ENCODE results near the gene CCM2.
A peak's percentile ranks its signal among the peaks of the same experiment; 100 is the strongest.

CCM2 gene

DNA sequence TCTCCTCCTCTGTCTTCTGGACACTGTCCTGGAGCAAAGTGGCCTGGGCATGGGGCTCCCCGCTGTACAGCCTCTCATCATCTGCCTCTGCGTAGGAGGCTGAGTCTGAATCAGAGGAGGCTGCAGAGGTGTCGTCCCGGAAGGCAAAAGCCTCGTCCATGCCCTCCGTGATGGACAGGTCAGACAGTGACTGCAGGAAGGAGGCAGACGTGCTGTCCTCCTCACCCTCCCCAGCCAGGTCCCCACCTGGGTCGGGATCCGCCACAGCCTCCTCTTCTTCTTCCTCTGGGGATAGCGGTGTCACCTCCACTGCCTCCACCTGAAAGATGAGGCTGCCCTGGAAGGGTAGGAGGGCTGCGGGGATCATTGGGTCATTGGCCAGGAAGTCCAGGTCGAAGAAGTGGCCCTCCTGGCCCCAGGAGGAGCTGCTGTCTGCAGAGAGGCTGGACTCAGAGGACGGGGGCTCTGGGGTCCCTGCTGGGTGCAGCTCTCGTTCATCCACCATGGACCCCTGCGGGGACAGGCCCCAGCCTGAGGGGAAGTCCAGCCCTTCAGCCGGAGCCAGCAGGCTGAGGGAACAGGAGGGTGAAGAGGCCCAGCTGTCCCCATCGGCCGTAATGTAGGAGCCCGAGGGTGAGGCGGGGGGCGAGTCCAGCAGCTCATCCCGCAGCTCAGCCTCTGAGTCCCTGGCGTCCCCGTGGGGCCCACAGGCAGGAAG lies 85.1 kb downstream of the CCM2 start:
- no peak overlapping the region for H3K4me3 ChIP-seq (ENCODE audit: low read depth, low read length)
- no peaks in the 10 kb centered on the region for H3K4me1 ChIP-seq (ENCODE audit: control insufficient read depth, insufficient read depth, low read length)
- H3K36me3 ChIP-seq (ENCODE audit: control insufficient read depth, insufficient read depth, low read length): peaks cover 16% of the 10 kb centered on the region
- H3K27me3 ChIP-seq (ENCODE audit: control insufficient read depth, insufficient read depth, low read length): no peaks in the 10 kb centered on the region
- H3K9me3 ChIP-seq (ENCODE audit: control insufficient read depth, insufficient read depth, low read length): no peaks in the 10 kb centered on the region
- H3K9ac ChIP-seq (ENCODE audit: low read depth, low read length): no peak overlapping the region

DNA sequence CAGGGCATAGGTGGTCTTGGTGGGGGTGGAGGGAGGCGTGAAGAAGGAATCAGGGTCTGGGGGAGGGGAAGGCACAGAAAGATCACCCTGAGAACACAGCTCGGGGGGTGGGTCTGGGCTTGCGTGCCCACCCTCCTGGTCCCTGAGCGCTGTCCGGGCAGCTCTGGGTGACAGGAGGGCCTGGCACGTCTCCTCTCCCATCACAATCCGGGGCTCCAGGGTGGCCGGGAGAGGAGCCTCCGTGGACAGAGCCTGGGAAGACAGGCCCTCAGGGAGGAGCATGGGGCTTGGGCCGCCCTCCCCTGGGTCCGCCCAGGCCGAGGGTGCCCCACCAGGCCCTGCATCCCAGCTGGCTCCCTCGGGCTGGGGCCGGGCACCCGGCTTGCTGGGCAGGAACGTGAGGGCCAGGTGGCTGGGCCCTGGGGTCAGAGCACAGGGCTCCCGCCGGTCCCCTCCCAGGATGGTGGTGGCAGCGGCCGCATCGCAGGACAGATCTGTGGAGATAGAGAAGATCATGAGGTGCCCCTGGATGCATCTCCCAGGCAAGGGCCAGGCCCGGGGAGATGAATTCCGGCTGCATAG lies 85.7 kb downstream of the CCM2 start:
- H3K9me3 ChIP-seq (ENCODE audit: control insufficient read depth, insufficient read depth, low read length): no peaks in the 10 kb centered on the region
- H3K4me3 ChIP-seq (ENCODE audit: low read depth, low read length): no peak overlapping the region
- H3K36me3 ChIP-seq (ENCODE audit: control insufficient read depth, insufficient read depth, low read length): peaks cover 12% of the 10 kb centered on the region
- H3K4me1 ChIP-seq (ENCODE audit: control insufficient read depth, insufficient read depth, low read length): no peaks in the 10 kb centered on the region
- no peaks in the 10 kb centered on the region for H3K27me3 ChIP-seq (ENCODE audit: control insufficient read depth, insufficient read depth, low read length)
- no peak overlapping the region for H3K9ac ChIP-seq (ENCODE audit: low read depth, low read length)

GRCh38 chr7:45086331-45087065 lies 86.5 kb downstream of the CCM2 start:
- Histone ChIP-seq H3K9me3 (ENCODE audit: control insufficient read depth, insufficient read depth, low read length) (no peaks in the 10 kb centered on the region), H3K27me3 (ENCODE audit: control insufficient read depth, insufficient read depth, low read length) (no peaks in the 10 kb centered on the region), H3K4me1 (ENCODE audit: control insufficient read depth, insufficient read depth, low read length) (no peaks in the 10 kb centered on the region), H3K4me3 (ENCODE audit: low read depth, low read length) (no peak overlapping the region), H3K9ac (ENCODE audit: low read depth, low read length) (no peak overlapping the region), H3K36me3 (ENCODE audit: control insufficient read depth, insufficient read depth, low read length) (peaks cover 8% of the 10 kb centered on the region)

- Histone ChIP-seq H3K4me1 (ENCODE audit: control insufficient read depth, insufficient read depth, low read length) (peaks cover 3% of the 10 kb centered on the region), H3K36me3 (ENCODE audit: control insufficient read depth, insufficient read depth, low read length) (peaks cover 7% of the 10 kb centered on the region), H3K4me3 (ENCODE audit: low read depth, low read length) (peak overlapping the region; percentile 72), H3K27me3 (ENCODE audit: control insufficient read depth, insufficient read depth, low read length) (no peaks in the 10 kb centered on the region), H3K9ac (ENCODE audit: low read depth, low read length) (no peak overlapping the region), H3K9me3 (ENCODE audit: control insufficient read depth, insufficient read depth, low read length) (no peaks in the 10 kb centered on the region)
These were observed 87.5 kb downstream of the CCM2 start for GRCh38 chr7:45087301-45088145.

GRCh38 chr7:45088146-45088701 lies 88.2 kb downstream of the CCM2 start:
- Histone ChIP-seq H3K27me3 (ENCODE audit: control insufficient read depth, insufficient read depth, low read length) (no peaks in the 10 kb centered on the region), H3K4me1 (ENCODE audit: control insufficient read depth, insufficient read depth, low read length) (peaks cover 8% of the 10 kb centered on the region), H3K36me3 (ENCODE audit: control insufficient read depth, insufficient read depth, low read length) (peaks cover 4% of the 10 kb centered on the region), H3K4me3 (ENCODE audit: low read depth, low read length) (peak overlapping the region; percentile 72), H3K9ac (ENCODE audit: low read depth, low read length) (no peak overlapping the region), H3K9me3 (ENCODE audit: control insufficient read depth, insufficient read depth, low read length) (no peaks in the 10 kb centered on the region)

- Histone ChIP-seq H3K27me3 (ENCODE audit: control insufficient read depth, insufficient read depth, low read length) (no peaks in the 10 kb centered on the region), H3K9ac (ENCODE audit: low read depth, low read length) (no peak within 1 kb of the TSS), H3K4me3 (ENCODE audit: low read depth, low read length) (peak within 1 kb of the TSS; percentile 72), H3K9me3 (ENCODE audit: control insufficient read depth, insufficient read depth, low read length) (no peaks in the 10 kb centered on the region), H3K36me3 (ENCODE audit: control insufficient read depth, insufficient read depth, low read length) (peaks cover 4% of the 10 kb centered on the region), H3K4me1 (ENCODE audit: control insufficient read depth, insufficient read depth, low read length) (peaks cover 8% of the 10 kb centered on the region)
These were observed 88.9 kb downstream of the CCM2 start, which contains the start of gene NACAD for GRCh38 chr7:45088821-45089340. Gene NACAD (minus strand): TSS chr7:45088969. CDS start chr7:45088894, 75 bp downstream.

- peaks cover 8% of the 10 kb centered on the region for H3K4me1 ChIP-seq (ENCODE audit: control insufficient read depth, insufficient read depth, low read length)
- peak overlapping the region; percentile 72 for H3K4me3 ChIP-seq (ENCODE audit: low read depth, low read length)
- H3K36me3 ChIP-seq (ENCODE audit: control insufficient read depth, insufficient read depth, low read length): peaks cover under 1% of the 10 kb centered on the region
- no peaks in the 10 kb centered on the region for H3K27me3 ChIP-seq (ENCODE audit: control insufficient read depth, insufficient read depth, low read length)
- no peaks in the 10 kb centered on the region for H3K9me3 ChIP-seq (ENCODE audit: control insufficient read depth, insufficient read depth, low read length)
- H3K9ac ChIP-seq (ENCODE audit: low read depth, low read length): no peak overlapping the region
These were observed 89.4 kb downstream of the CCM2 start for GRCh38 chr7:45089341-45089891.

DNA sequence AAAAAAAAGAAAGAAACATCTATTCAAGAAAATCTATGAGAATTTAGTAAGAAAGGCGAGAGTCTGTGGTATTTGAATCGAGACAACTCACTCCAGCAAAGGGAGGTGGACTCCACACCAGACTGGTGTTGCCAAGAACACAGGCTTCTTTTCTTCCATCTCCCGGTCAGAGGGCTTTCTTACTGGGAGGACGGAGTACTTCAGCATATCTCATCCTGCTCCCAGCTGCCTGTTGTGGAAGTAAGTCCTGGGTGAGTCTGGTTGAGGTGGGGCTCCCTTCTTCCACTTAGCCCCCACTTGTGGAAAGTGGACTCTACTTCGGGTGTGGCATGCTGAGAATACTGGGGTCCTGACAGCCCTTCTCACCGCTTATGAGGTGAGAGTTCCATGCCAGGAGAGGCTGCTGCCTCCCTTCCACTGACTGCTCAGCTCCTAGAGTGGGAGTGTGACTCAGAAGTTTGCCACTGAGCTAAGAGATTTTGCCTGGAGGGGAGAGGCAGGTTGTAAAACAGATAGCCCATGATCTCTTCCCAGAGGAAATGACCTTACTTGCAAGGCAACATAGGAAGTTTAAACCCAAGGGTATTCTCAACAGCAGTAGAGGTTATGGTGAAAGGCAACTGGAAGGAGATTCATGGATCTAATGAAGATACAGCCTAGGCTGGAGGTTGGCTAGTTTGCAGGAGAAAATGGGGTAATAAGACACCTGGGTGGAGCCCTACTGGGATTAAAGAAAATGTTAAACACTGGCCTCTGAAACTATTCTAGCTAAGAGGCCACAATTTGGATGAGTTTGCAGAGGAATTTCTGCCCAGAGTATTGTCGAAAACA lies 92.3 kb downstream of the CCM2 start:
- H3K4me3 ChIP-seq (ENCODE audit: low read depth, low read length): no peak overlapping the region
- H3K9ac ChIP-seq (ENCODE audit: low read depth, low read length): no peak overlapping the region
- H3K27me3 ChIP-seq (ENCODE audit: control insufficient read depth, insufficient read depth, low read length): no peaks in the 10 kb centered on the region
- H3K9me3 ChIP-seq (ENCODE audit: control insufficient read depth, insufficient read depth, low read length): no peaks in the 10 kb centered on the region
- H3K36me3 ChIP-seq (ENCODE audit: control insufficient read depth, insufficient read depth, low read length): no peaks in the 10 kb centered on the region
- peaks cover 8% of the 10 kb centered on the region for H3K4me1 ChIP-seq (ENCODE audit: control insufficient read depth, insufficient read depth, low read length)

- Histone ChIP-seq H3K9ac (ENCODE audit: low read depth, low read length) (no peak overlapping the region), H3K9me3 (ENCODE audit: control insufficient read depth, insufficient read depth, low read length) (no peaks in the 10 kb centered on the region), H3K36me3 (ENCODE audit: control insufficient read depth, insufficient read depth, low read length) (no peaks in the 10 kb centered on the region), H3K4me3 (ENCODE audit: low read depth, low read length) (no peak overlapping the region), H3K4me1 (ENCODE audit: control insufficient read depth, insufficient read depth, low read length) (peaks cover 8% of the 10 kb centered on the region), H3K27me3 (ENCODE audit: control insufficient read depth, insufficient read depth, low read length) (no peaks in the 10 kb centered on the region)
These were observed 92.9 kb downstream of the CCM2 start for GRCh38 chr7:45092931-45093235.

GRCh38 chr7:45098983-45099839 lies 99.2 kb downstream of the CCM2 start:
- H3K27me3 ChIP-seq (ENCODE audit: control insufficient read depth, insufficient read depth, low read length): no peaks in the 10 kb centered on the region
- no peaks in the 10 kb centered on the region for H3K9me3 ChIP-seq (ENCODE audit: control insufficient read depth, insufficient read depth, low read length)
- H3K36me3 ChIP-seq (ENCODE audit: control insufficient read depth, insufficient read depth, low read length): peaks cover 51% of the 10 kb centered on the region
- no peaks in the 10 kb centered on the region for H3K4me1 ChIP-seq (ENCODE audit: control insufficient read depth, insufficient read depth, low read length)
- no peak overlapping the region for H3K9ac ChIP-seq (ENCODE audit: low read depth, low read length)
- no peak overlapping the region for H3K4me3 ChIP-seq (ENCODE audit: low read depth, low read length)
